IMR-90 (cell line): Measurements from ENCODE around the gene LGALS9. TPM values are rescaled to one million over a fixed set of nuclear protein-coding genes. Genes with fewer than 3 reads are reported as not detected.

Source experiments
- ATAC-seq: fragments of 200-7000 bp; cut with Tn5 transposase; 2 replicates; pipeline ENCODE4 v1.9.1; 2020; ENCODE audit warnings: low read depth, mild to moderate bottlenecking, moderate library complexity
- BruUV-seq: library from RNA; stranded (reverse); fragments of 400-500 nt; replicated peaks from 2 replicates; lab custom pipeline; 2021; lab: Mats Ljungman, UMichigan
- CTCF ChIA-PET: fragments of 300-600 bp; formaldehyde crosslinking; extraction: SDS; loops from one replicate; lab custom pipeline; 2021; ENCODE audit warnings: antibody characterized with exemption; lab: Yijun Ruan, JAX
- POLR2A ChIA-PET: fragments of 300-600 bp; sonication (Branson Sonifier 250); formaldehyde crosslinking; loops from one replicate; lab custom pipeline; 2022; ENCODE audit warnings: antibody characterized with exemption; ENCODE audit not compliant: unreplicated experiment; lab: Charles Lee
- DNase-seq: peaks from one replicate; pipeline ENCODE4 v3.0.0; 2013
- H2AFZ ChIP-seq: replicated peaks from 2 replicates; pipeline ENCODE3; 2013; ENCODE audit warnings: low read length, mild to moderate bottlenecking; ENCODE audit not compliant: poor library complexity
- H2AK5ac ChIP-seq: 2 replicates; pipeline ENCODE4 v1.6.1; 2013; ENCODE audit warnings: low read depth, low read length, inconsistent platforms
- H2AK9ac ChIP-seq: replicated peaks from 2 replicates; pipeline ENCODE3; 2013; ENCODE audit warnings: mild to moderate bottlenecking, low read depth, low read length, moderate library complexity; ENCODE audit not compliant: poor library complexity
- H2BK120ac ChIP-seq: 2 replicates; pipeline ENCODE4 v1.6.1; 2013; ENCODE audit warnings: low read depth, low read length, inconsistent platforms
- H2BK15ac ChIP-seq: 3 replicates; pipeline ENCODE4 v1.6.1; 2013; ENCODE audit warnings: low read depth, low read length, inconsistent platforms
- H2BK20ac ChIP-seq: 2 replicates; pipeline ENCODE4 v1.6.1; 2013; ENCODE audit warnings: low read depth, mild to moderate bottlenecking, inconsistent platforms, low read length, moderate library complexity
- H2BK5ac ChIP-seq: 2 replicates; pipeline ENCODE4 v1.6.1; 2013; ENCODE audit warnings: mild to moderate bottlenecking, low read depth, low read length, inconsistent platforms; ENCODE audit not compliant: poor library complexity, severe bottlenecking
- H3K14ac ChIP-seq: replicated peaks from 2 replicates; pipeline ENCODE4 v1.6.1; 2013; ENCODE audit warnings: low read depth, low read length, inconsistent platforms
- H3K18ac ChIP-seq: 2 replicates; pipeline ENCODE4 v1.6.1; 2013; ENCODE audit warnings: low read depth, low read length, control low read depth
- H3K23ac ChIP-seq: 2 replicates; pipeline ENCODE4 v1.6.1; 2013; ENCODE audit warnings: low read depth, low read length, inconsistent platforms
- H3K27ac ChIP-seq: 2 replicates; pipeline ENCODE4 v1.5.1; 2013; ENCODE audit warnings: mild to moderate bottlenecking, control low read depth, low read length; ENCODE audit not compliant: insufficient read depth
- H3K27me3 ChIP-seq: 2 replicates; pipeline ENCODE4 v1.6.1; 2013; ENCODE audit warnings: low read length; ENCODE audit not compliant: control insufficient read depth, insufficient read depth
- H3K36me3 ChIP-seq: 2 replicates; pipeline ENCODE4 v1.6.1; 2013; ENCODE audit warnings: low read length, mixed read lengths; ENCODE audit not compliant: control insufficient read depth, insufficient read depth
- H3K4ac ChIP-seq: 2 replicates; pipeline ENCODE4 v1.6.1; 2013; ENCODE audit warnings: low read depth, low read length, inconsistent platforms
- H3K4me1 ChIP-seq: 2 replicates; pipeline ENCODE4 v1.6.1; 2013; ENCODE audit warnings: low read length, mixed read lengths; ENCODE audit not compliant: control insufficient read depth, insufficient read depth
- H3K4me2 ChIP-seq: 2 replicates; pipeline ENCODE4 v1.6.1; 2013; ENCODE audit warnings: low read depth, mild to moderate bottlenecking, control low read depth, low read length, moderate library complexity
- H3K4me3 ChIP-seq: 2 replicates; pipeline ENCODE4 v1.5.1; 2013; ENCODE audit warnings: low read depth, mild to moderate bottlenecking, control low read depth, low read length, moderate library complexity; ENCODE audit not compliant: insufficient read depth
- H3K56ac ChIP-seq: 2 replicates; pipeline ENCODE4 v1.6.1; 2013; ENCODE audit warnings: low read length, inconsistent platforms; ENCODE audit not compliant: insufficient read depth; ENCODE audit errors: extremely low read depth
- H3K79me1 ChIP-seq, 2 experiments: 2 replicates each; pipeline ENCODE4 v1.6.1; 2013; ENCODE audit warnings: low read length in 2 of 2, inconsistent platforms in 1 of 2, low read depth in 1 of 2
- H3K9ac ChIP-seq: 2 replicates; pipeline ENCODE4 v1.6.1; 2013; ENCODE audit warnings: low read depth, low read length, control low read depth
- H3K9me1 ChIP-seq: 2 replicates; pipeline ENCODE4 v1.6.1; 2013; ENCODE audit warnings: low read length, inconsistent platforms; ENCODE audit not compliant: insufficient read depth
- H3K9me3 ChIP-seq: 2 replicates; pipeline ENCODE4 v1.6.1; 2013; ENCODE audit warnings: low read length; ENCODE audit not compliant: control insufficient read depth, insufficient read depth
- H4K20me1 ChIP-seq: 2 replicates; pipeline ENCODE4 v1.6.1; 2013; ENCODE audit warnings: low read length, inconsistent platforms; ENCODE audit not compliant: insufficient read depth
- H4K5ac ChIP-seq: 2 replicates; pipeline ENCODE4 v1.6.1; 2013; ENCODE audit warnings: mild to moderate bottlenecking, low read depth, low read length, control low read depth
- H4K8ac ChIP-seq, 2 experiments: 2 replicates each; pipeline ENCODE4 v1.6.1; 2013; ENCODE audit warnings: low read depth in 2 of 2, low read length in 2 of 2, control low read depth in 1 of 2, inconsistent platforms in 1 of 2
- H4K91ac ChIP-seq: 2 replicates; pipeline ENCODE4 v1.6.1; 2013; ENCODE audit warnings: low read depth, low read length, inconsistent platforms; ENCODE audit not compliant: insufficient read depth
- BHLHE40 ChIP-seq: fragments of 150-350 bp; IDR thresholded peaks from 2 replicates; pipeline ENCODE4 v1.6.1; 2016; ENCODE audit warnings: mild to moderate bottlenecking, low read depth, low read length
- CEBPB ChIP-seq: IDR thresholded peaks from 2 replicates; pipeline ENCODE4 v1.6.1; 2012; ENCODE audit warnings: low read depth, low read length, improper control_type of control experiment
- CHD1 ChIP-seq: IDR thresholded peaks from 2 replicates; pipeline ENCODE4 v1.6.1; 2012; ENCODE audit warnings: low read depth, low read length, improper control_type of control experiment
- CTCF ChIP-seq: conservative IDR thresholded peaks from 2 replicates; pipeline ENCODE4 v1.5.1; 2012; ENCODE audit warnings: mild to moderate bottlenecking, low read depth, low read length, improper control_type of control experiment
- ELK1 ChIP-seq: fragments of 150-350 bp; IDR thresholded peaks from 2 replicates; pipeline ENCODE4 v1.6.1; 2016; ENCODE audit warnings: low read depth, mild to moderate bottlenecking, low read length, moderate library complexity, borderline replicate concordance
- FOS ChIP-seq: fragments of 150-350 bp; IDR thresholded peaks from 2 replicates; pipeline ENCODE4 v1.6.1; 2016; ENCODE audit warnings: low read depth, low read length
- MAFK ChIP-seq: IDR thresholded peaks from 2 replicates; pipeline ENCODE4 v1.6.1; 2012; ENCODE audit warnings: low read depth, low read length, improper control_type of control experiment
- MAZ ChIP-seq: IDR thresholded peaks from 2 replicates; pipeline ENCODE4 v1.6.1; 2012; ENCODE audit warnings: low read depth, mild to moderate bottlenecking, low read length, improper control_type of control experiment, moderate library complexity, borderline replicate concordance
- MXI1 ChIP-seq: IDR thresholded peaks from 2 replicates; pipeline ENCODE4 v1.6.1; 2012; ENCODE audit warnings: low read depth, mild to moderate bottlenecking, low read length, moderate library complexity, borderline replicate concordance
- NFE2L2 ChIP-seq: fragments of 150-350 bp; IDR thresholded peaks from 2 replicates; pipeline ENCODE4 v1.6.1; 2016; ENCODE audit warnings: low read depth, mild to moderate bottlenecking, low read length
- POLR2A ChIP-seq: IDR thresholded peaks from 2 replicates; pipeline ENCODE4 v1.6.1; 2012; ENCODE audit warnings: mild to moderate bottlenecking, low read depth, low read length
- RAD21 ChIP-seq: IDR thresholded peaks from 2 replicates; pipeline ENCODE4 v1.6.1; 2012; ENCODE audit warnings: low read length, improper control_type of control experiment
- SMC3 ChIP-seq: fragments of 150-350 bp; IDR thresholded peaks from 2 replicates; pipeline ENCODE4 v1.6.1; 2016; ENCODE audit warnings: low read depth, mild to moderate bottlenecking, antibody characterized with exemption, low read length, moderate library complexity
- WGBS, 2 experiments: methylation state at CpG; one replicate each; pipeline versions ENCODE4 v1.1.5 to v1.1.7; 2013; ENCODE audit warnings: missing lambda C conversion rate in 2 of 2; ENCODE audit not compliant: insufficient read length in 1 of 2; ENCODE audit errors: extremely low coverage in 2 of 2; 5-methylcytosine and 5-hydroxymethylcytosine counted together
- dilution Hi-C: fragments of 300-500 bp; cut with HindIII; formaldehyde crosslinking; loops from one replicate; pipeline ENCODE4 v1.14.3; 2018; ENCODE audit warnings: low sequenced_read_pairs; ENCODE audit not compliant: unreplicated experiment
- in situ Hi-C: fragments of 300-500 bp; cut with MboI; formaldehyde crosslinking; loops from 3 replicates; pipeline ENCODE4 v1.14.3; 2019; ENCODE audit warnings: low sequenced_read_pairs, inconsistent platforms, mixed read lengths
- intact Hi-C: fragments of 100-400 bp; cut with micrococcal nuclease; formaldehyde crosslinking; loops from 2 replicates; pipeline ENCODE4 v1.10.0; 2022
- polyA plus RNA-seq, 3 experiments: library from polyadenylated mRNA; depleted of rRNA; stranded (reverse); fragments of >200 nt; gene quantifications; 2 replicates each; pipeline ENCODE4 v1.2.3, GENCODE V29; 2012; ENCODE audit warnings: low replicate concordance in 1 of 3
- total RNA-seq: library from RNA; depleted of rRNA; stranded (reverse); fragments of >200 nt; gene quantifications from 2 replicates; pipeline ENCODE4 v1.2.3, GENCODE V29; 2012
- TF ChIP-seq, protein P1 (sequence below): fragments of 150-350 bp; IDR thresholded peaks from 2 replicates; pipeline ENCODE4 v1.6.1; 2017; ENCODE audit warnings: mild to moderate bottlenecking, antibody characterized with exemption, low read length, low read depth

LGALS9 gene
- total and polyA plus RNA-seq, 2 of the 4 experiments (the other 2 are of a cell fraction), result 0.54 to 2.5 TPM

DNA sequence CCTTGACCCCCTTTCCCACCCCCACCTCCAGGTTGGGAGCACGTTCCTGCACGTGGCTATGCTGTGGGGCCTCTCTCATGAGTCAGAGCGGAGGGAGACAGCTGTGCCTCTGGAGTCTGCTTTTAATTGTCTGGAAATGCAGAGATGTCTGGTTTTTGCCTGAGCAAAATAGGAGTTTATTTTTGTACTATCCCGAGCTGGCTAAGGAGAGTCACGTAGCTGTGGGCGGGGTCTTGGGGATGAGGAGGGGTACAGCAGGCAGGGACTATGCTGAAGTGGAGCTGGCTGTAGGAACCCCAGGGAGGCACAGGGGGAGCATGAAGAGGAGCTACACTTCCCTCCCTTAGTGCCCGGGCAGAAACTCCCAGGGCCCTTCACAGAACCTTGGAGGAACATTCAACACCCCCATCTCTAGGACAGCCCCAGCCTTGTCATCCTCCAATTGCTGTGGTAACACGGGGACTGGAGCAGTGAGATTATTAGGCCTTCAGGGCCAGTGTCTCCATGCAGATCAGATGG lies 44.7 kb upstream of the LGALS9 start:
- in situ Hi-C loops, result loop anchor here (5.0 kb wide), 1 partner anchor 129 kb away; the partner anchor contains the start of gene KSR1
- ChIA-PET CTCF (interaction anchor here (1.6 kb wide), 1 partner anchor 13 kb away, joined by 6 read pairs; no protein-coding TSS in a partner anchor), POLR2A (no interaction called here)
- DNase-seq (peak; percentile 87), ATAC-seq (peak; percentile 86)
- peak overlapping the region; percentile 96 for H4K91ac ChIP-seq
- peak overlapping the region; percentile 85 for H3K23ac ChIP-seq
- H3K4me1 ChIP-seq, result peaks cover 17% of the 10 kb centered on the region
- H2AK9ac ChIP-seq, result peak overlapping the region; percentile 86
- H2AFZ ChIP-seq, result peak overlapping the region; percentile 61
- 0% methylated on average over 2 of the region's 8 CpGs; no CpG with 5 or more reads in 1 of the 2 experiments for WGBS, 2 experiments
- intact Hi-C loops, result no loop called here
- peaks cover 26% of the 10 kb centered on the region for H3K9me1 ChIP-seq
- peak overlapping the region; percentile 98 for H3K4ac ChIP-seq
- H3K79me1 ChIP-seq, result peaks cover 15 to 71% of the 10 kb centered on the region in 2 experiments; a peak in 3 of 4 replicates
- H2AK5ac ChIP-seq, result peak overlapping the region; percentile 99
- peak overlapping the region; percentile 79; a peak in 3 of 4 replicates for H4K8ac ChIP-seq
- dilution Hi-C loops, result no loop called here
- H3K4me3 ChIP-seq, result no peak overlapping the region
- H3K27ac ChIP-seq, result peak overlapping the region; percentile 73
- peak overlapping the region; percentile 16; the same call in 1 of the 2 replicates for H3K9ac ChIP-seq
- H2BK20ac ChIP-seq, result peak overlapping the region; percentile 97
- H2BK120ac ChIP-seq, result peak overlapping the region; percentile 97
- H4K5ac ChIP-seq, result peak overlapping the region; percentile 7; the same call in 1 of the 2 replicates
- no peaks in the 10 kb centered on the region for H3K27me3 ChIP-seq
- H2BK5ac ChIP-seq, result peak overlapping the region; percentile 78
- H4K20me1 ChIP-seq, result no peaks in the 10 kb centered on the region
- H3K56ac ChIP-seq, result peak overlapping the region; percentile 9; the same call in 1 of the 2 replicates
- H3K14ac ChIP-seq, result peak overlapping the region; percentile 96
- H2BK15ac ChIP-seq, result peak overlapping the region; percentile 87; the same call in 2 of the 3 replicates
- peaks cover 73% of the 10 kb centered on the region for H3K36me3 ChIP-seq
- no peak overlapping the region for H3K4me2 ChIP-seq
- H3K9me3 ChIP-seq, result no peaks in the 10 kb centered on the region
- peak overlapping the region; percentile 29; the same call in 1 of the 2 replicates for H3K18ac ChIP-seq
- BruUV-seq, result no TSS peak
- TF ChIP-seq CTCF (peak; percentile 21; the same call in 1 of the 2 replicates), POLR2A (peak; percentile 45; the same call in 1 of the 2 replicates), MXI1 (no peak), MAFK (no peak), NFE2L2 (no peak; the same call in 1 of the 2 replicates), SMC3 (peak; percentile 20; the same call in 1 of the 2 replicates), BHLHE40 (peak; percentile 99), CEBPB (no peak), FOS (peak; percentile 91), CHD1 (no peak), ELK1 (no peak), RAD21 (peak; percentile 1; the same call in 1 of the 2 replicates), MAZ (peak; percentile 77; the same call in 1 of the 2 replicates)
- TF ChIP-seq, protein P1, sequence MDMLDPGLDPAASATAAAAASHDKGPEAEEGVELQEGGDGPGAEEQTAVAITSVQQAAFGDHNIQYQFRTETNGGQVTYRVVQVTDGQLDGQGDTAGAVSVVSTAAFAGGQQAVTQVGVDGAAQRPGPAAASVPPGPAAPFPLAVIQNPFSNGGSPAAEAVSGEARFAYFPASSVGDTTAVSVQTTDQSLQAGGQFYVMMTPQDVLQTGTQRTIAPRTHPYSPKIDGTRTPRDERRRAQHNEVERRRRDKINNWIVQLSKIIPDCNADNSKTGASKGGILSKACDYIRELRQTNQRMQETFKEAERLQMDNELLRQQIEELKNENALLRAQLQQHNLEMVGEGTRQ, result peak; percentile 76
